ENCODE data around the gene RBM34. TPM values are rescaled to one million over a fixed set of nuclear protein-coding genes. Genes with fewer than 3 reads are reported as not detected.

Gene RBM34
- total and polyA plus RNA-seq, 2 donors (not counting 3 experiments of a cell fraction or from before 2014, with no cell fraction given): 16.1 to 80.7 TPM

DNA sequence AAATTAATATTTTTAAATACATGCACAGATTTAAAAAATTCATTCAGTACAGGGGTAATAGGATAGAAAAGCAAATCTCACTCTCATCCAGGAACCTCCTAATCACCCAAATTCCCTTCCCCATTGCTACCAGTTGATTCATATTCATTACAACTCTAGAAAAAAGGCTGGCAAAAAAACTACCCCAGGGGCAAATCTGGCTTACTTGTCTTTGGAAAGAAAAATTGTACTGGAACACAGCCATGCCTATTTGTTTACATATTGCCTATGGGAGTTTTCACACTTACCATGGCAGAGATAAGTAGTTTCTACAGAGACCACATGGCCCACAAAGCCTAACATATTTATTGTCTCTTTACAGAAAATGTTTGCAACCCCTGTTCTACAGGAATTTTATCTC is 8.9 kb upstream of the RBM34 start:
- no peak for TF ChIP-seq FOS (IDR thresholded peaks at IDR 0.05; ENCODE audit: borderline replicate concordance, insufficient read depth, low read length)
- no peak for TF ChIP-seq MYC (IDR thresholded peaks at IDR 0.05; ENCODE audit: low read depth, low read length)
- TF ChIP-seq POLR2A (IDR thresholded peaks at IDR 0.05; ENCODE audit: low read depth, low read length): no peak
- no peak for TF ChIP-seq CTCF (IDR thresholded peaks at IDR 0.05; ENCODE audit: extremely low read depth in 1 of 2, insufficient read depth in 1 of 2, low read depth in 1 of 2, low read length in 2 of 2)
- TF ChIP-seq JUN (IDR thresholded peaks at IDR 0.05; ENCODE audit: borderline replicate concordance, insufficient read depth, insufficient read length, low read depth): no peak
- no peak for TF ChIP-seq GATA2 (IDR thresholded peaks at IDR 0.05; ENCODE audit: insufficient read depth, insufficient read length, low read depth, low read length)
- TF ChIP-seq EZH2 (IDR thresholded peaks at IDR 0.05; ENCODE audit: borderline replicate concordance, low read depth, low read length, severe bottlenecking): no peak
- TF ChIP-seq POLR2AphosphoS5 (IDR thresholded peaks at IDR 0.05; ENCODE audit: insufficient read depth, low read depth, low read length): no peak
- TF ChIP-seq, protein P1, sequence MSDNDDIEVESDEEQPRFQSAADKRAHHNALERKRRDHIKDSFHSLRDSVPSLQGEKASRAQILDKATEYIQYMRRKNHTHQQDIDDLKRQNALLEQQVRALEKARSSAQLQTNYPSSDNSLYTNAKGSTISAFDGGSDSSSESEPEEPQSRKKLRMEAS (IDR thresholded peaks at IDR 0.05; ENCODE audit: insufficient read depth, insufficient read length): no peak
- ChIA-PET CTCF (no interaction called here), POLR2A (interaction anchor here (0.7 kb wide), 1 partner anchor 17 kb away, joined by 3 read pairs; no protein-coding TSS in a partner anchor)
- Histone ChIP-seq H4K20me1 (replicated peaks; ENCODE audit: control insufficient read depth, extremely low read depth, insufficient read depth, low read length) (no peaks in the 10 kb centered on the region), H3K4me1 (ENCODE audit: control insufficient read depth, extremely low read depth, insufficient read depth, low read length) (no peaks in the 10 kb centered on the region), H3K27me3 (ENCODE audit: control insufficient read depth in 2 of 2, insufficient read depth in 2 of 2, low read length in 2 of 2) (no peaks in the 10 kb centered on the region), H2AFZ (ENCODE audit: low read depth, low read length) (no peak overlapping the region), H3K4me2 (ENCODE audit: insufficient read depth, low read length) (no peak overlapping the region), H3K27ac (ENCODE audit: insufficient read depth, low read depth, low read length) (no peak overlapping the region), H3K9me1 (replicated peaks; ENCODE audit: control insufficient read depth, extremely low read depth, insufficient read depth, low read length) (no peaks in the 10 kb centered on the region), H3K9me3 (replicated peaks; ENCODE audit: control insufficient read depth, insufficient read depth, low read length) (no peaks in the 10 kb centered on the region), H3K36me3 (ENCODE audit: control insufficient read depth in 2 of 2, extremely low read depth in 1 of 2, insufficient read depth in 2 of 2, low read length in 2 of 2) (peaks cover 5 to 9% of the 10 kb centered on the region in 2 experiments), H3K4me3 (replicated peaks in 1 of 3; ENCODE audit: insufficient read depth in 1 of 3, low read depth in 1 of 3, low read length in 3 of 3) (no peak overlapping the region), H3K79me2 (ENCODE audit: control insufficient read depth, insufficient read depth, low read length) (no peaks in the 10 kb centered on the region), H3K9ac (replicated peaks; ENCODE audit: extremely low read depth, insufficient read depth, low read length) (no peak overlapping the region)
- intact Hi-C loops (cut with micrococcal nuclease) (no loop called here), dilution Hi-C loops (cut with MboI; ENCODE audit: extremely low pct_ligation_motif_present, low sequenced_read_pairs) (no loop called here)
- FAIRE-seq (no peak), DNase-seq (ENCODE audit: low read depth, low spot score) (no peak)
- no TSS peak for BruUV-seq (replicated peaks)
